Measurements from ENCODE around the gene RPL10A. TPM values are rescaled to one million over a fixed set of nuclear protein-coding genes. Genes with fewer than 3 reads are reported as not detected.

Gene RPL10A
- total RNA-seq (1,000 to 10,000 TPM in 4 of 7 donors, 100 to 1,000 TPM in 3; 962 to 1,187 (median 1,013) TPM), polyA plus RNA-seq (1,000 to 10,000 TPM; 2,382 to 3,148 (median 2,560) TPM)
- long read RNA-seq, donor 1, transcript RPL10A-202 (5 exons, 1,063 nt), result minor isoform, 120 of 925 reads
- long read RNA-seq, donor 1, transcript RPL10A-201 (6 exons, 716 nt), result major isoform, 666 of 925 reads
- long read RNA-seq, donor 1, partial matches to known transcripts, result 107 of 925 reads
- long read RNA-seq, donor 1, other reads (novel, unspliced or antisense), result 27 of 925 reads
- long read RNA-seq, donor 2, transcript RPL10A-204 (6 exons, 962 nt), result minor isoform, 5 of 960 reads
- long read RNA-seq, donor 2, transcript RPL10A-202 (5 exons, 1,063 nt), result minor isoform, 78 of 960 reads
- long read RNA-seq, donor 2, transcript RPL10A-201 (6 exons, 716 nt), result major isoform, 732 of 960 reads
- long read RNA-seq, donor 2, partial matches to known transcripts, result 102 of 960 reads
- long read RNA-seq, donor 2, other reads (novel, unspliced or antisense), result 42 of 960 reads

GRCh38 chr6:35468181-35468979, at the start of gene RPL10A:
Gene RPL10A (plus strand): TSS chr6:35468401. CDS start chr6:35468435, 34 bp downstream.
- H3K27me3 ChIP-seq (replicated peaks in 1 of 7), result no peaks in the 10 kb centered on the region
- H3K36me3 ChIP-seq, result peaks cover 0 to 63% (median 30%) of the 10 kb centered on the region in 6 donors
- peak within 1 kb of the TSS; percentile 87 to 92 (median 92) for H3K27ac ChIP-seq
- peak; percentile 97 to 99 (median 98) for TF ChIP-seq POLR2AphosphoS5 (IDR thresholded peaks at IDR 0.05)
- peak; percentile 96 to 100 (median 99) for TF ChIP-seq CTCF (IDR thresholded peaks at IDR 0.05 in 8 of 11, conservative IDR thresholded peaks at IDR 0.05 in 3 of 11)
- TF ChIP-seq POLR2A (IDR thresholded peaks at IDR 0.05), result peak in 2 of 3 donors; percentile 47 to 80
- WGBS, 5 donors, result 0 to 1% (median 0%) methylated on average over 39 to 86 of the region's 86 CpGs
- H3K4me3 ChIP-seq, result peak within 1 kb of the TSS; percentile 62 to 93 (median 78)
- peaks cover 22 to 57% (median 43%) of the 10 kb centered on the region in 6 donors for H3K4me1 ChIP-seq
- intact Hi-C loops (cut with DNase I; ENCODE audit: low total_unique reads), result loop anchor here (5.0 kb wide), 1 partner anchor 126 kb away; the partner anchor contains the start of gene PPARD
- no peaks in the 10 kb centered on the region for H3K9me3 ChIP-seq
- DNase-seq, result peak; percentile 98

- Histone ChIP-seq H3K4me3 (no peak overlapping the region), H3K36me3 (peaks cover 5 to 93% (median 39%) of the 10 kb centered on the region in 6 donors), H3K4me1 (peaks cover 0 to 35% (median 20%) of the 10 kb centered on the region in 6 donors), H3K27ac (peak overlapping the region in 1 of 8 donors; percentile 33), H3K9me3 (no peaks in the 10 kb centered on the region), H3K27me3 (replicated peaks in 1 of 7) (no peaks in the 10 kb centered on the region)
- DNase-seq, result no peak
- intact Hi-C loops (cut with DNase I; ENCODE audit: low total_unique reads), result no loop called here
- TF ChIP-seq POLR2A (IDR thresholded peaks at IDR 0.05) (no peak), CTCF (IDR thresholded peaks at IDR 0.05 in 8 of 11, conservative IDR thresholded peaks at IDR 0.05 in 3 of 11) (no peak), POLR2AphosphoS5 (IDR thresholded peaks at IDR 0.05) (no peak)
- 47 to 61% (median 53%) methylated on average over 5 of the region's 5 CpGs for WGBS, 5 donors
These were observed 48.8 kb upstream of the RPL10A start for GRCh38 chr6:35419417-35419816.

- peaks cover 5 to 93% (median 43%) of the 10 kb centered on the region in 6 donors for H3K36me3 ChIP-seq
- no peak overlapping the region for H3K27ac ChIP-seq
- no peaks in the 10 kb centered on the region for H3K9me3 ChIP-seq
- TF ChIP-seq POLR2AphosphoS5 (IDR thresholded peaks at IDR 0.05), result peak in 1 of 3 donors; percentile 45
- TF ChIP-seq CTCF (IDR thresholded peaks at IDR 0.05 in 8 of 11, conservative IDR thresholded peaks at IDR 0.05 in 3 of 11), result no peak
- TF ChIP-seq POLR2A (IDR thresholded peaks at IDR 0.05), result no peak
- intact Hi-C loops (cut with DNase I; ENCODE audit: low total_unique reads), result no loop called here
- no peak for DNase-seq
- WGBS, 5 donors, result 93 to 98% (median 96%) methylated on average over 7 to 14 of the region's 14 CpGs
- no peak overlapping the region for H3K4me3 ChIP-seq
- H3K27me3 ChIP-seq (replicated peaks in 1 of 7), result no peaks in the 10 kb centered on the region
- H3K4me1 ChIP-seq, result peaks cover 0 to 34% (median 19%) of the 10 kb centered on the region in 6 donors
These were observed 48.2 kb upstream of the RPL10A start for GRCh38 chr6:35419961-35420360.

All from spleen (tissue), 13 donors.